ENCODE data around the gene EML6. TPM values are rescaled to one million over a fixed set of nuclear protein-coding genes. Genes with fewer than 3 reads are reported as not detected.

The EML6 gene
- total RNA-seq, 1 donor from 2014 or later, result 0.56 TPM

GRCh38 chr2:54947136-54947535, 223.7 kb downstream of the EML6 start:
- intact Hi-C loops (cut with DNase I), result no loop called here
- DNase-seq (no peak), ATAC-seq (ENCODE audit: poor library complexity) (no peak)

- intact Hi-C loops (cut with DNase I), result no loop called here
- ATAC-seq (ENCODE audit: poor library complexity), result no peak
- no peak for DNase-seq
Measured at GRCh38 chr2:54947646-54948045, 224.2 kb downstream of the EML6 start.

GRCh38 chr2:54948120-54948519, 224.7 kb downstream of the EML6 start:
- no peak for ATAC-seq (ENCODE audit: poor library complexity)
- intact Hi-C loops (cut with DNase I), result no loop called here

GRCh38 chr2:54949431-54949830, 226.0 kb downstream of the EML6 start:
- intact Hi-C loops (cut with DNase I), result no loop called here

More at GRCh38 chr2:54948120-54948519, 224.7 kb downstream of the EML6 start:
- no peak for DNase-seq

GRCh38 chr2:54950811-54951210, 227.3 kb downstream of the EML6 start:
- intact Hi-C loops (cut with DNase I), result no loop called here
- DNase-seq, result no peak
- ATAC-seq (ENCODE audit: poor library complexity), result no peak

More at GRCh38 chr2:54949431-54949830, 226.0 kb downstream of the EML6 start:
- no peak for DNase-seq
- no peak for ATAC-seq (ENCODE audit: poor library complexity)

GRCh38 chr2:54952425-54952824, 229.0 kb downstream of the EML6 start:
- ATAC-seq (ENCODE audit: poor library complexity), result no peak
- intact Hi-C loops (cut with DNase I), result no loop called here
- no peak for DNase-seq

GRCh38 chr2:54952978-54953456, 229.6 kb downstream of the EML6 start:
- intact Hi-C loops (cut with DNase I), result no loop called here
- DNase-seq (no peak), ATAC-seq (ENCODE audit: poor library complexity) (no peak)

- DNase-seq (no peak), ATAC-seq (ENCODE audit: poor library complexity) (no peak)
Measured at GRCh38 chr2:54954158-54954557, 230.7 kb downstream of the EML6 start.

GRCh38 chr2:54954705-54955357, 231.4 kb downstream of the EML6 start:
- DNase-seq (no peak), ATAC-seq (ENCODE audit: poor library complexity) (no peak)
- intact Hi-C loops (cut with DNase I), result no loop called here

More at GRCh38 chr2:54954158-54954557, 230.7 kb downstream of the EML6 start:
- intact Hi-C loops (cut with DNase I), result no loop called here

- DNase-seq (no peak), ATAC-seq (ENCODE audit: poor library complexity) (no peak)
- intact Hi-C loops (cut with DNase I), result no loop called here
Measured at GRCh38 chr2:54955358-54956110, 232.1 kb downstream of the EML6 start.

GRCh38 chr2:54956111-54956627, 232.7 kb downstream of the EML6 start:
- no peak for ATAC-seq (ENCODE audit: poor library complexity)
- intact Hi-C loops (cut with DNase I), result no loop called here
- no peak for DNase-seq

GRCh38 chr2:54957321-54957999, 234.0 kb downstream of the EML6 start:
- DNase-seq, result no peak
- no peak for ATAC-seq (ENCODE audit: poor library complexity)
- intact Hi-C loops (cut with DNase I), result no loop called here

GRCh38 chr2:54958717-54959371, 235.4 kb downstream of the EML6 start:
- intact Hi-C loops (cut with DNase I), result no loop called here
- DNase-seq (no peak), ATAC-seq (ENCODE audit: poor library complexity) (no peak)

GRCh38 chr2:54960164-54960563, 236.7 kb downstream of the EML6 start:
- no peak for DNase-seq
- ATAC-seq (ENCODE audit: poor library complexity), result no peak
- intact Hi-C loops (cut with DNase I), result no loop called here

GRCh38 chr2:54962511-54962910, 239.0 kb downstream of the EML6 start:
- intact Hi-C loops (cut with DNase I), result no loop called here
- DNase-seq (no peak), ATAC-seq (ENCODE audit: poor library complexity) (no peak)

- ATAC-seq (ENCODE audit: poor library complexity) (no peak), DNase-seq (no peak)
- intact Hi-C loops (cut with DNase I), result no loop called here
Measured at GRCh38 chr2:54962935-54963440, 239.5 kb downstream of the EML6 start.

- DNase-seq, result no peak
- no peak for ATAC-seq (ENCODE audit: poor library complexity)
- intact Hi-C loops (cut with DNase I), result no loop called here
Measured at GRCh38 chr2:54963476-54963875, 240.0 kb downstream of the EML6 start.

GRCh38 chr2:54964271-54964670, 240.8 kb downstream of the EML6 start:
- intact Hi-C loops (cut with DNase I), result no loop called here
- no peak for DNase-seq
- no peak for ATAC-seq (ENCODE audit: poor library complexity)

- intact Hi-C loops (cut with DNase I), result no loop called here
- ATAC-seq (ENCODE audit: poor library complexity) (no peak), DNase-seq (no peak)
Measured at GRCh38 chr2:54964816-54965215, 241.4 kb downstream of the EML6 start.

All from Right ventricle myocardium superior (tissue), 1 donor.